Erythroblast (primary cell): Measurements from ENCODE around the gene TMEM190.

Experiments used
- GATA1 ChIP-seq: IDR thresholded peaks from 2 replicates; pipeline ENCODE4 v1.6.1; 2011; ENCODE audit warnings: low read depth, mild to moderate bottlenecking, control low read depth, low read length, moderate library complexity
- POLR2A ChIP-seq: IDR thresholded peaks from 2 replicates; pipeline ENCODE4 v1.6.1; 2011; ENCODE audit warnings: mild to moderate bottlenecking, low read length

DNA sequence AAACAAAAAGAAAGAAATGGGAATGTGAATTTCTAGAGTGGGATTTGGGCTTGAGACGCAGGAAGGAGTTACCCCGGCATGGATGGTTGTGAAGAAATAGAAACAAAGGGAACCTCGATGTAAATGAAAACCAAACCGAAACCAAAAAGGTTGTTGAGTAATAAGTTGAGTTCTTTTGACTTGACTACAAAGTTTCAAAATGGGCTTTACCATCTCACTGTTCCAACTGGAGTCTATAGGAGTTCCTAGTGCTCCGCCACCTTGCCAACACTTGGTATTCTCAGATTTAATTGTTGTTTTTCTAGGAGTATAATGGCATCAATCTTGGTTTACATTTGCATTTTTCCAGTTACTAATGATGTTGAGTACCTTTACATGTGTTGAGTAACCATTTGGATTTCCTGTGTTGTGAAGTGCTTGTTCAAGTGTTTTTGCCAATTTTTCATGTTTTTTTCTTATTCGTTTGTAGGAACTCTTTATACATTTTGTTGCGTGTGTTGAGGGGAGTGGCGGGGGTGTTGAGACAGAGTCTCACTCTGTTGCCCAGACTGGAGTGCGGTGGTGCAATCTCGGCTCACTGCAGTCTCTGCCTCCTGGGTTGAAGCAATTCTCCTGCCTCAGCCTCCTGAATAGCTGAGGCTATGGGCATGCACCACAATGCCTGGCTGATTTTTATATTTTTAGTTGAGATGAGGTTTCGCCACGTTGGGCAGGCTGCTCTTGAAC is 21.7 kb downstream of the TMEM190 start:
- TF ChIP-seq POLR2A, result no peak
- no peak for TF ChIP-seq GATA1
